Testis (tissue), 3 donors: Measurements from ENCODE around the gene CENPO. TPM values are rescaled to one million over a fixed set of nuclear protein-coding genes. Genes with fewer than 3 reads are reported as not detected.

Experiments
- DNase-seq: peaks from one replicate; pipeline ENCODE4 v3.0.0-alpha.2; 2019
- H3K27ac ChIP-seq, 2 donors: fragments of 200-600 bp; sonication (generic); one replicate each; pipeline ENCODE4 v1.5.1; 2019
- H3K27me3 ChIP-seq: fragments of 200-600 bp; sonication (generic); one replicate; pipeline ENCODE4 v1.5.1; 2019
- H3K36me3 ChIP-seq: fragments of 200-600 bp; sonication (generic); one replicate; pipeline ENCODE4 v1.5.1; 2017; ENCODE audit warnings: low read depth; ENCODE audit errors: missing control alignments
- H3K4me1 ChIP-seq: fragments of 200-600 bp; sonication (generic); one replicate; pipeline ENCODE4 v1.5.1; 2019
- H3K4me3 ChIP-seq, 2 donors: fragments of 200-600 bp; sonication (generic); one replicate each; pipeline ENCODE4 v1.5.1; 2017 to 2019
- H3K9me3 ChIP-seq: fragments of 200-600 bp; sonication (generic); one replicate; pipeline ENCODE4 v1.5.1; 2017
- CTCF ChIP-seq, 3 experiments: fragments of 450-650 bp in 2 of 3; fragments of 200-600 bp in 1 of 3; sonication (generic) in 1 of 3; IDR thresholded peaks; one replicate each; pipeline ENCODE4 v1.5.1; 2016 to 2019; ENCODE audit warnings: antibody characterized with exemption in 3 of 3, mild to moderate bottlenecking in 2 of 3, moderate library complexity in 1 of 3
- POLR2A ChIP-seq: fragments of 450-650 bp; IDR thresholded peaks from one replicate; pipeline ENCODE4 v1.6.1; 2017; ENCODE audit warnings: antibody characterized with exemption, mild to moderate bottlenecking, moderate library complexity
- WGBS, 2 donors: methylation state at CpG; one replicate each; pipeline ENCODE4 v1.1.5; 2018; 5-methylcytosine and 5-hydroxymethylcytosine counted together
- intact Hi-C: fragments of 100-400 bp; cut with DNase I; formaldehyde crosslinking; loops from one replicate; pipeline ENCODE4 v1.15.1; 2023; ENCODE audit warnings: low total_unique reads
- polyA plus RNA-seq: library from polyadenylated mRNA; stranded (reverse); fragments of 350-450 nt; fragmentation: Illumina TruSeq; extraction: RNeasy Lipid Tissue Mini Kit (QIAGEN cat#74804); gene quantifications from one replicate; pipeline ENCODE4 v1.2.3, GENCODE V29; 2014; ENCODE audit warnings: low read depth, low replicate concordance; ENCODE audit not compliant: insufficient read depth
- total RNA-seq, 2 donors: library from RNA; depleted of rRNA; stranded (reverse); fragments of >200 nt; gene quantifications; one replicate each; pipeline ENCODE4 v1.2.3, GENCODE V29; 2016

CENPO gene
- total and polyA plus RNA-seq, 3 donors from 2014 or later = 27.1 to 41.2 (median 32.8) TPM

- Histone ChIP-seq H3K4me1 (no peaks in the 10 kb centered on the region), H3K4me3 (no peak overlapping the region), H3K9me3 (no peaks in the 10 kb centered on the region), H3K27me3 (no peaks in the 10 kb centered on the region), H3K36me3 (no peaks in the 10 kb centered on the region), H3K27ac (no peak overlapping the region)
- intact Hi-C loops = no loop called here
- TF ChIP-seq CTCF (IDR thresholded peaks at IDR 0.05) = no peak
- TF ChIP-seq POLR2A = no peak
- DNase-seq = no peak
- 87 to 89% methylated on average over 4 of the region's 4 CpGs for WGBS, 2 donors
Measured at GRCh38 chr2:24809316-24810007, 16.2 kb downstream of the CENPO start.

GRCh38 chr2:24813691-24814137 lies 20.5 kb downstream of the CENPO start:
- H3K27me3 ChIP-seq = no peaks in the 10 kb centered on the region
- no peak overlapping the region for H3K4me3 ChIP-seq
- H3K9me3 ChIP-seq = no peaks in the 10 kb centered on the region
- peak; percentile 7 for DNase-seq
- H3K4me1 ChIP-seq = peaks cover 3% of the 10 kb centered on the region
- WGBS, 2 donors = 75 to 84% methylated on average over 4 of the region's 4 CpGs
- no peak for TF ChIP-seq CTCF (IDR thresholded peaks at IDR 0.05)
- no peak for TF ChIP-seq POLR2A
- H3K27ac ChIP-seq = no peak overlapping the region
- no peaks in the 10 kb centered on the region for H3K36me3 ChIP-seq
- intact Hi-C loops = no loop called here

GRCh38 chr2:24814516-24814915 lies 21.3 kb downstream of the CENPO start:
- intact Hi-C loops = no loop called here
- 87 to 89% methylated on average over 4 of the region's 4 CpGs for WGBS, 2 donors
- no peak overlapping the region for H3K4me3 ChIP-seq
- H3K4me1 ChIP-seq = peaks cover 4% of the 10 kb centered on the region
- H3K27me3 ChIP-seq = no peaks in the 10 kb centered on the region
- no peaks in the 10 kb centered on the region for H3K36me3 ChIP-seq
- H3K27ac ChIP-seq = no peak overlapping the region
- H3K9me3 ChIP-seq = no peaks in the 10 kb centered on the region
- TF ChIP-seq CTCF (IDR thresholded peaks at IDR 0.05) (no peak), POLR2A (no peak)
- DNase-seq = no peak

GRCh38 chr2:24815171-24815570 lies 21.9 kb downstream of the CENPO start:
- TF ChIP-seq POLR2A (no peak), CTCF (IDR thresholded peaks at IDR 0.05) (no peak)
- Histone ChIP-seq H3K36me3 (no peaks in the 10 kb centered on the region), H3K27me3 (no peaks in the 10 kb centered on the region), H3K9me3 (no peaks in the 10 kb centered on the region), H3K4me3 (no peak overlapping the region), H3K27ac (no peak overlapping the region), H3K4me1 (peaks cover 4% of the 10 kb centered on the region)
- WGBS, 2 donors = 95 to 98% methylated on average over 4 of the region's 4 CpGs
- DNase-seq = peak; percentile 8
- intact Hi-C loops = no loop called here

- no peaks in the 10 kb centered on the region for H3K36me3 ChIP-seq
- intact Hi-C loops = no loop called here
- no peak for DNase-seq
- no peak overlapping the region for H3K27ac ChIP-seq
- peaks cover 4% of the 10 kb centered on the region for H3K4me1 ChIP-seq
- WGBS, 2 donors = 96% methylated on average over 6 of the region's 6 CpGs
- no peak overlapping the region for H3K4me3 ChIP-seq
- no peaks in the 10 kb centered on the region for H3K9me3 ChIP-seq
- TF ChIP-seq CTCF (IDR thresholded peaks at IDR 0.05) (no peak), POLR2A (no peak)
- H3K27me3 ChIP-seq = no peaks in the 10 kb centered on the region
Measured at GRCh38 chr2:24816404-24816803, 23.2 kb downstream of the CENPO start.
